GM18861 (cell line): ENCODE measurements around the gene C16orf95.

Experiments
- ATAC-seq: cut with Tn5 transposase; IDR thresholded peaks from one replicate; pipeline ENCODE4 v1.9.1; 2021; ENCODE audit not compliant: unreplicated experiment

C16orf95 gene

DNA sequence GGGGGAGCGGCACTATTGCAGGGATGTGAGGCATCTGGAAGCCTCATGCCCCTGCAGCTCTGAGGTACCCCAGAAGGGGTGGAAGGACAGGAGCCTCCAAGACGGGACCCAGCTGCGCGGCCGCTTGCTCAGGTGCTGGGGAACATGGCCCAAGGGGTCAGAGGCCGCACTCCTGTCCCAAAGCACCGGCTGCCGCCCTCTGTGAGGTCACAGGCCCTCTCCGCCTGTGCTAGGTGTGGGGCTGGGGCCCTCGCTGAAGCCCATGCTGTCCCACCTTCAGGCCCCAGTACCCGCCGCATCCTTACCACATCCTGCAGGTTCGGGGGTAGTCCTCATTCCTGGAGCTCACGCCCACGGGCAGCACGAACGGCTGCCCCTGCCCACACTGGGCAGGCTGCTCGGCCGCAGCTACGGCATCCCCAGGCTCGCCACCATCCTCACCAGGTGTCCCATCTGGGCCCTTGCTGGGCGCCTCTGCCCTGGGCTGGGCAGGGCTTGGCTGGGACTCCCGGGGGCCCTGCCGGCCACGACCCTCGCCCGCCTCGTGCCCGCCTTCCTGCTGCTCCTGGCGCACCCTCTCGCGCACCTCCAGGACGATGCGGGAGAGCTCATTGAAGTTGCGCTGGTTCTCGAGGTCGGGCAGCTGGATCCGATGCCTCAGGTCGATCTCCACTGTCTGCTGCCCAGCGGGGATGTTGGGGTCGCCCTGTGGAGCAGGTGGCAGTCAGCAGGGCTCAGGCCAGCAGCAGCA is 16.6 kb upstream of the C16orf95 start:
- no peak for ATAC-seq

DNA sequence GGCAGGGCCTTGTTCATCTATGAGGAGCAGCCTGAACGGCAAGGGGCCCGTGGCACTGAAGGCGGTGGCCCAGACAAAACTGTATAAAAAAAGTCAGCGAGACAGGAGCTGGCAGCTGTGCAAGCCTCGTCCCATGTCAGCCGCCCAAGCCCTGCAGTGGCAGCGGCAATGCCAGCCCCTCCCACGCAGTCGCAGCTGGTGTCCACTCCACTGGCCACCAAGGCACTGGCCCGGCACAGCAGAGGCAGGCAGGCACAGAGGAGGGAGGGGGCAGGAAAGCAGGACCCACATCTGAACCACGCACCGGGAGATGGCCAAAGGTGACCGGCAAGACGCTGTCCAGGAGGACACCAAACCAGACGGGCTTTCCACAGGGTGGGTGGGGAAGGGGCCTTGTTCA is 15.9 kb upstream of the C16orf95 start:
- ATAC-seq = no peak

DNA sequence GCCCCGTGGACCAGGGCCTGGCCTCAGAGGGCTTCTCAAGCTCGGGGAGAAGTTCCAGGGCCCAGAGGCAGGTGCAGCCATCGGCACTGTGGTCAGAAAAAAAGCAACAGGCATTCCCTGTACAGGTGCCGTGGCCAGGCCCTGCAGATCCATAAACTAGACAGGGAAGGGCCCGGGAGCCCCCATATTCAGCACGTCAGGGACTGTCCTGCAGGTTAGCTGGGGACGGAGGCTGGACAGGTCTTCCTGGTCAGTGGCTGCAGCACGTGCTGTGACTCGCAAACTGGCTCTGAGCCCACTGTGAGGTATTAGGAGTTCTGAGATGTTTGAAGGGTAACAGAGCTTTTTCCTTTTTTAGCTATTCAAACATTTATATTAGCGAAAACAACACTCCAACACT is 15.0 kb upstream of the C16orf95 start:
- no peak for ATAC-seq

DNA sequence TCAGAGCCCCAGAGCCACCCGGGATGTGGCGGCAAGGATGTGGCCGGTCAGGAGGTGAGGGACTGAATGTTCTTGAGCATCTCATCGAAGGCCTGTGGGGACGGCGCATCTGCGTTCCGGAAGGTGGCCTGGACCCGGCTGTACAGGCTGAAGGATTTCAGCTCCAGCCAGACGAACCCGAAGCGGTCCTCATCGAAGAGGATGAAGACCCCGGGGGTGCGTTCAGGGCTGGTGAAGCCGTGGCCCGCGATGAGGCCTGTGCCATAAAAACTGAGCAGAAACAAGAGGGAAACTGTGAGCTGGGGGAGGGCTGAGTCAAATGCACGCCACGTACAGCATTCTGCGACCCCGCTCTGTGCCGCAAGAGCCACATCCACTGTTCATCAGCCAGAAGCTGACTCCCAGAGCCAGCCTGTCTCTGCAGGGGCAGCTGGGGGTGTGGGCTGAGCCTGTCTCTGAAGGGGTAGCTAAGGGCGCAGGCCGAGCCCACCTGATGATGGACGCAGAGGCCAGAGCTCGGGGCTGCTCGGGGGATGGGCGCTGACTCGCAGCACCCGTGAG is 14.1 kb upstream of the C16orf95 start:
- ATAC-seq = no peak

DNA sequence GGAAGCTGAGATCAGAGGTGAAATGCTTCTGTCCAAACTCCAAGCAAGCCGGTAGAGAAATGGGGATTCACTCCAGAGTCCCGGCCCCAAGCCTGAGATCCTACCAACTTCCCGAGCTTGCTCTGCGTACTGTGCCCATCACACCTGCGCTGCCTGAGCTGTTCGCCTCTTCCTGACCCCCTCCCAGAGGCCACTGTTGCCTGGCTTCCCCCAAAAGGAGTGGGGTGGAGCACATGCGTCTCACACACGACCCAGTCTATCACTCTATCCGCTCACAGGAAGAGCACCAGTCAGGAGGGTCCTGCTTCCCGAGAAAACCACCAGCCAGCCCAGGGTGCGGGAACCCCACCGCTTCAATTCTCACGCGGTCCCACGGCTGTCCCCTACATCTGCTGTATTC is 13.5 kb upstream of the C16orf95 start:
- no peak for ATAC-seq

DNA sequence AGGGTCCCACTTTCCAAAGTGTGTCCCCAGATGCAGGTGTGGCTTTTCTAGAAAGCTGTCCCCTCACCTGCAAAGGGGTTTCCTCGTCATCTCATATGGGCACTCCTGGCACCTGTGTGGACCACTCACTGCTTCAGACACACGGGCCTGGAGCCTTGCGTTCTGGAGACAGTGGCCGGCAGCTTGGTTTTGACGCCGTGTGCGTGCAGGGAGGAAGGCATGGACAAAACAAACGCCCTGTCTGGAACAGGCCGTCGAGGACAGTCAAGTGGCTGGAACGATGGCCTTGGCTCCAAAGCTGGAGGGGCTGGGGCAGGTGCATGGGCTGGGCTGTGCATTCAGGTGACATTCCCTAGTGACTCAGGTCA is 13.0 kb upstream of the C16orf95 start:
- ATAC-seq = no peak

DNA sequence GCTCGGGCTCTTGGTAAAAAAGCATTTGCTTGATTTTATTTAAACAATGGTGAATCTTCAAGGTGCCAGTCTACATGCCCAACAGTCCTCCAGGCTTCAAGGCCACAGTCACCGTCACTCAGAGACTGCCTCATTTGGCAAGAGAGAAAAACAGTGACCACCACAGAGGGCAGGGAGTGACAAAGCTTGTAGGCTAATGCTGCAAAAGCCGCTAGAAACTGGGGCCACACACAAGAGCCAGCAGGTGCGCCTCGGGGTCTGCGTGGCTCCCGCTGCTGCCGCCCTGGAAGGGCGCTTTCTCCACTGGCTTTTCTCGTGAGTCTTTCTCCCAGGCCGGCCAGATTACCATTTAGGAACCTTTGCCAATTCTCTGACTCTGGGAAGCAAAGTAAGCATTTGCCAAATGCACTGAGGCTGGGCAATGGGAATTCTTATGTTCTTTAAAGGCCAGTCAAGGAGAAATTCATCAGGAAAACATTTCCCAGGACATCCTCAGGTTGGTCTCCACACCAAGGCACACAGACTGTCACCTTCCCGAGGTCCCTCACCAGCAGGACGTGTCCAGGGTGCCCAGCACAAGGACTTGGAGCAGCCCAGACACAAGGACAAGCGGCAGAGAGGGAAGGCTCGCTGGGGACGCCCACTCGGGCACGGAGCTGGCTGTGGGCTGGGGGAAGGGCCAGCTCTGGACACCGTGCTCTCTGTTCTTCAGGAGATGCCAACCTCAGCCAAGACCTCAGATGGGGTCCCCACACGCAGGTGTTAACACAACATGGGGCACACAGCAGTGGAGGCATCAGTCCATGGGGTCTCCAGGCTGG is 12.5 kb upstream of the C16orf95 start:
- no peak for ATAC-seq

DNA sequence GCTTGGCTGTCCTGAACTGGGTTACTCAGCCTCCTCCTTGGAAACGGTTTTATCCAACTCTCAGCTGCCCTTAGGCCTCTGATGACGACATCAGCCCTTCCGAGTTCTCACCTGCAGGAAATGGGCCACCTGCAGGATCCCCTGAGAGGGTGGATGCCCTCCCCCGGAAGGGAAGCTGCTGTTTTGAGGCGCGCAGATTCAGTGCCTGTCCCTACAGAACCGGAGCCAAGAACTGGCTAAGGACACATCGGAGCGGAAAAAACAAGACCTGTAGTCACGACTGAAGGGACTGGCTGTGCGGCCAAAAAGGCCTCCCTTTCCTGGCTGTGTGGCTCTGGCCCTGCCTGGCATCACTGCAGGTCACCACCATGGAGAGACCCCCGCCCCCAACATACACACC is 11.7 kb upstream of the C16orf95 start:
- ATAC-seq = no peak

DNA sequence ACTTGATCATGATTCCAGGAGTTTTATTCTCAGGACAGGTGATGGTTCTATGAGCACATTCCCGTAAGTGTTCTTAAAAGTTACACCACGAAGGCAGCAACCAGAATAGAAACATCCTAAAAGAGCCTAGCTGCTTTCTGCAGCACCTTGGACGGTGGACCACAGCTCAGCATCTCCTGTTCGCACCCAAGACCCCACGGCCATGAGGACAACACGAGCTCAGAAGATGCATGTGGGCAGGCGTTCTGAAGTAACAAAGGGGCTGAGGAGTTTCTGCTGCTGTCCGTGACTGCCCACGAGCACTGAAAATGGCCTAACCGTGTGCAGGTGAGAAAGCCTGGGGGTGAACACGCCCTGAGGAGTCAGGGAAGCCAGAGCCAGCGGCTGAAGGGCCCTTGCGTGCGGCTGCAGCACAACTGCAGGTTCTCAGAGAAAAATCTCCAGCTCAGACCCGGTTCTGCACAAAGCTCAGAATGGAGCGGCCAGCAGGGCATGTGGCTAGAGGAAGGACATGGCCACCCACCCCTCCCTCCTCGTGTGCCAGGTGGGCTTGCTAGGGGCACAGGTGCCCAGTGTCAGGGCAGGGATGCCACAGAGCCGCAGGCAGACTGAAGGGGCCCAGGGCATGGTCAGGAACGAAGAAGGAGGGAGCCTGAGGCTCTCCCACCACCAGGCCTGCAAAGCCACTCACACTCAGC is 10.8 kb upstream of the C16orf95 start:
- no peak for ATAC-seq

DNA sequence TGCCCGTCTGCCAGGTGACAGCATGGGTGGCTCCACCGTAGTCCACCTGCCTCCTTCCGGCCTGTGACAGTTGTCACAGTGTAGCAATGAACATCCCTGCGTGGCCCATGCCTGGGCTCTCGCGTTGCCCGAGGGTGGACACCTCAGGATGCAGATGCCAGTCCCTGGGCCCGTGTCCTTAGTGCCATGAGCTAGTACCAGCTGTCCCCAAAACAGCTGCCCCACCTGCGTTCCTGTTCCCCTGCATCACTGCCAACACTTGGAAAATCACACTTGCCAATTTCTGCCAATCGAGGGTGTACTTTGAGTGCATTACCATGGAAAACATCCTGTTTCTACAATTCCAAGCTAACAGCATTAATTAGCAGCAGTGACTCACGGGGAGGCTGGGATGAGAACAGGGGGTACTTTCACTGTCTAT is 9.0 kb upstream of the C16orf95 start:
- ATAC-seq = no peak

DNA sequence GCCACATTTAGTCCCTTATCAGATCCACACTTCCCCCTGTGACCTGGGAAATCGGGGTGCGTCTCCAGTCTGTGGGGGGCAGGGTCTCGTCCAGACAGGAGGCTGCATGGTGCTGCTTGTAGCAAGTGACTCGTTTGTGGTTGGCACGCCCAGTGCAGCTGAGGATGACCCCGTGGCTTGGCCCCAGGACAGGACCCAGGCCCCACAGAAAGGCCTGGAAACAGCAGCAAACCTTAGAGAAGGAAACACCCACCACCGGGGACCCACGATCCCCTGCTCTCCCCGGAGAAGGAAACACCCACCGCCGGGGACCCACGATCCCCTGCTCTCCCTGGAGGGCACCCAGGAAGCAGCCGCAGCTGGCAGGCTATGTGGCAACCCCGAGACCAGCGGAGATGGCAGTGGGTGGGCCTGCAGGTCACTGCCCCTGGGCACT is 8.2 kb upstream of the C16orf95 start:
- ATAC-seq = no peak

DNA sequence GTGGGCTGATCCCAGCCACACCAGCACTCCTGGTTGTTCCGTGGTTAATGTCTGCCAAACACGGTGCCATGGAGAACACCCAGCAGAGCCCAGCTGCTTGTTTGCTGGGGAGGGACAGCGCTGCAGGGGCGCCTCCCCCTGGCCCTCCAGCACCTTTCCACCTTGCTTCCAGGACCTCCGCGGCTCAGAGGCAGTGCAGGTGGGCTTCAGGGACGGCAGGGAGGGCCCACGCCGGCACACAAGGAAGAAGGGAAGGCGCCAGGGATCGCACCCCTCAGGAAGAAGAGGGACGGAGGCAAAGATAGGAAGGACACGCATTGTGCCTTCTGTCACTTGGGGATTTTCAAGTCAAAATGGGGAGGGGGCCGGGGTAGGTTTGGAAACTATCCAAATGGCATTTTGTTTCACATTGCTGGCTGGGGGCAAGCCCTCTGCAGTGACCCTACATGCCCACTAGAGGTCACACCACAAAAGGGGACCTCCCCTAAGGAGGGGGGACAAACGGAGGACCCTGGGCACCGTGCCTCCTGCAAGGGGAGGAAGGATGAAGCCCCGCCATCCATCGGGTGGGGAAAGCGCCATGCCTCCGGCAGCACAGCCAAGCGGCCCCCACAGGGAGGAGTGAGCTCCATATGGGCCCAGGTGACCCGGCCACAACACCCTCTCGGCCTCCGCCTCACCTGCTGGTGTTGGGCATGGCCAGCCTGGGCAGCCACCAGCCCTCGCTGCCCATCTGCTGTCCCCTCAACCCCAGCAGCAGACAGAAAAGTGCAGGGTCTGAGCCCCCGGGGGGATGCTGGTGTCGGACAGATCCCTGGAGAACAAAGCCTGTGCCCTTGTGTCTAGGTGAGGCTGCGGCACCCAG is 7.5 kb upstream of the C16orf95 start:
- ATAC-seq = no peak

DNA sequence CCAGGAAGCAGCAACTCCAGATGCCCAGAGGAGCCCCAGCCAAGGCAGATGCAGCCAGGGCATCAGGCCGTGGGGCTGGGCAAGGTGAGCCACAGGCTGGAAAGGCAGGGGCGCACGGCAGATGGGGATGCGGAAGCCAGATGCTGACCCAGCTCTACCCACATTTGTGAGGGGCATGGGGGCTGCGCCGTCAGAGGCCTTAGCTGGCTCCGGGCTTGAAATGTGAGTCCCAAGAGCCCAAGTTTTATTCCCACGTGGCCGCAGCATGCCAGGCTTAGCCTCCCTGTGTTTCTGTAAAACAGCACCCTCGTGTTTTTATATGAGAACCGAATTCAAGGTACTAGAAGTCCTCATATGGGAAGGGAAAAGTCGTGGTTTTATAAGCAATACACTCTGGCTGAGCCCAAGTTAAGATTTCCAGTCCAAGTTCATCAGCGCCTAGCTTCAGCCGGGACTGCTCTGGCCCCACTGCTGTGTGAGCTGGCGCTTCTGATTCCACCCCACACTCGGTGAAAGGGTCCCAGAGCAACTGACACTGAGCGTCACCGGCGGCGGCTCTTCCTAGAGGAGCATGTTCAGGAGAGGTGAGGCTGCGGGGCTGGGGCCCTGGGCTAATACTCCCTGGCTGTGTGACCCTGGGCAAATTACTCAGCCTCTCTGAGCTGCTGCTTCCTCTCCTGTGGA is 6.7 kb upstream of the C16orf95 start:
- no peak for ATAC-seq

DNA sequence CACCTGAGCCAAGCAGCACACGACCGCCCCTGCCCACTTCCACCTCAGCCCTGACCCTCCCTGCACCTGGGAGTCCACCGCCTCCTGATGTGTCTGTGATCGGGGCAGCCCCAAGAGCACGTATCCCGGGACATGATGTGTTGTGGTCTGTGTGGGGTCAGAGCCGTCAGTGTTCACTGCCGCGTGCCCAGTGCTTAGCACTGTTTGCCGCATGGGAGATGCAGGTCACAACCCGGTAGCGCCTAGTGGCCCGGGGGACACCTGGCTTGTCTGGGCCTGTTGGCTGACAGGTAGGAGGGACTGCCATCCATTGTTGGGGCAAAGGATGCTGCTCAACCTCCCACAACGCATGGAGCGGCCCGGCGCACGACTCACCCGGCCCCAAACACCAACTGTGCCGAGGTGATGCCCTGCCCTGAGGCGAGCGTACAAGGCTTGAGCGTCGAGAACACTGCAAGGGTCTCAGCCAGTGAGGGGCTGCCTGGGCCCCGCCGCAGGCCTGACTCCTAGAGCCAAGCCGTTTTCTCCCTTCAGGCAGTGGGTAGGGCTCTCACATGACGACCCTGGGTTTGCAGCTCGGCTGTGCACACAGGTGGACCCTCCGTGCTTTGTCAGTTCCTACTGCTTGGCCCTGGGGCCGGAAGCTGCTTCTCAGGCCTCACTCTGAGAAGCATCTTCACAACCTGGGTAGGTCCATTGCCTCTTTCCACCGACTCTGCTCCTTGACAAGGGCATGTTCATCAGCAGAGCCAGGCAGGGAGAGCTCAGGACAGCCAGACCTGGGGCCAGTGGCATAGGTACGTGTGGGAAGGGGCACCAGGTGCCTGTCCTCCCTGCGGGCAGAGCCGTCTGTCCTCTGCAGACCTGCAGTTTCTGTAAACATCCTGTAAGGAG is 5.9 kb upstream of the C16orf95 start:
- ATAC-seq = no peak

DNA sequence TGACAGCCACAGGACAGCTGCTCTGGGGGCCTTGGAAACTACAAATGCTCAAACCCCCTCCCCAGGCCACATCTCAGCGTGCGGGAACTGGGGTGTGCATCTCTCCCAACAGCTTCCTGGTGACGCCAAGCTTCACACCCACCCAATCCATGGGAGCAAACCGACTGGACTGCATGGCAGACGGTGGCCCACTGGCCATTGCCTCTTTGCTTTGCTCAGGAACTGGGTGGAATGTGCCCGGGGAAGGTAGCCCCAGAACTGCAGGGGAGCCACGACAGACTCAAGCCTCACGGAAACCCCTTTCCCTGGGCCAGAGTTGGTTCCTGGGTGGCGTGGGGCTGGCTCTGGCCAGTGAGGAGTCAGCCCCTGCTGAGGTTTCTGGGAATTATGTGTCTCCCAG is 5.2 kb upstream of the C16orf95 start:
- no peak for ATAC-seq

DNA sequence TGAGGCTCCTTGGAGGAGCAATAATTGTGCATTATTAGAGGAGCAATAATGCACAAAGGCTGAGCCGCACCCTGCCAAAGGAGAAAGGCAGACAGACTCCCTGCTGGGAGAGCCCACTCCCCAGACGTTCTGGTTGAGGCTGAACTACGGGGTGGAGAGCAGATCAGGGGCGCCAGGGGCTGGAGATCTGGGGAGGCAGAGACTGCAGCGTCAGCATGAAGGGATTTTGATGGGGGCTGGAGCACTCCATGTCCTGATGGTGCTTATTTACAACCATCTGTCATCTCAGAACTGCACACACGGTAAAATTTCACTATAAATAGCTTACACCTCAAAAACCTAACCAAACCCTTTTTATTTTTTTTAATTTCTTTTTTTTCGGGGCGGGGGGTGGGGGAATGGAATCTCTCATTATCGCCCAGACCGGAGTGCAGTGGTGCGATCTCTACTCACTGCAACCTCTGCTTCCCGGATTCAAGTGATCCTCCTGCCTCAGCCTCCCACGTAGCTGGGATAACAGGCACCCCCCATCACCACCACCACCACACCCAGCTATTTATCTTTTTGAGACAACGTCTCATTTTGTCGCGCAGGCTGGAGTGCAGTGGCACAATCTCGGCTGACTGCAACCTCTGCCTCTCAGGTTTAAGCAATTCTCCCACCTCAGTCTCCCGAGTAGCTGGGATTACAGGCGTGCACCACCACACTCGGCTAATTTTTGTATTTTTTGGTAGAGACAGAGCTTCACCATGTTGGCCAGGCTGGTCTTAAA is 4.3 kb upstream of the C16orf95 start:
- no peak for ATAC-seq

DNA sequence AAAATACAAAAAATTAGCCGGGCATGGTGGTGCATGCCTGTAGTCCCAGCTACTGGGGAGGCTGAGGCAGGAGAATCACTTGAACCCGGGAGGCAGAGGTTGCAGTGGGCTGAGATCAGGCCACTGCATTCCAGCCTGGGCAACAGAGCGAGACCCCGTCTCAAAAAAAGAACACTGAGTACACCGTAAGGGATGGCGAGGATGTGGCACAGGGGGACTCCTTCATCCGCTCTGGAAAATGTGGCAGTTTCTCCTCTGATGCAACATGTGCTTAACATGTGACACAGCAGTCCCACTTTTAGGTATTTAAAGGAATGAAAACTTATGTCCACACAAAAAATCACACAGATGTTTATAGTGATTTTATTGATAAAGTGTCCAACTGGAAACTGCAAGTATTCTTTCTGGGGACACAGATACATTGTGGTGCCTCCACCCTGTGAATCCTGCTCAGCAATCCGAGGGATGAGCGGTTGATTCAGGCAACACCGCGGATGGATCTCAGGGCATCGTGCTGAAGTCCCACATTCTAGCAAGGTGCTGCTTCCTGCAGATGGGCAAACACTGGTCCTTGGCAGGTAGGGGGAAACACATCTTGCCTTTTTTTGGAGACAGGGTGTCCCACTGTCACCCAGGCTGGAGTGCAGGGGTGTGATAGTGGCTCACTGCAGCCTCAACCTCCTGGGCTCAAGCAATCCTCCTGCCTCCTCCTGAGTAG is 3.5 kb upstream of the C16orf95 start:
- no peak for ATAC-seq
